BJ (cell line): Measurements from ENCODE around the gene RPL12. TPM values are rescaled to one million over a fixed set of nuclear protein-coding genes. Genes with fewer than 3 reads are reported as not detected.

Experiments used
- CTCF ChIA-PET: fragments of 350-600 bp; formaldehyde crosslinking; extraction: SDS; loops from one replicate; lab custom pipeline; 2021; ENCODE audit warnings: antibody characterized with exemption, inconsistent platforms; lab: Yijun Ruan, JAX
- POLR2A ChIA-PET: fragments of 300-600 bp; sonication (Branson Sonifier 250); formaldehyde crosslinking; extraction: SDS; loops from one replicate; lab custom pipeline; 2021; ENCODE audit warnings: antibody characterized with exemption; lab: Charles Lee
- DNase-seq: peaks from one replicate; pipeline ENCODE4 v3.0.0-alpha.2; 2011; ENCODE audit warnings: low read depth
- H3K27me3 ChIP-seq: 2 replicates; pipeline ENCODE4 v1.6.0; 2011; ENCODE audit warnings: low read length; ENCODE audit not compliant: control insufficient read depth, insufficient read depth
- H3K36me3 ChIP-seq: 2 replicates; pipeline ENCODE4 v1.5.1; 2011; ENCODE audit warnings: low read length; ENCODE audit not compliant: control insufficient read depth, insufficient read depth
- H3K4me3 ChIP-seq: 2 replicates; pipeline ENCODE4 v1.5.1; 2011; ENCODE audit warnings: low read depth, mild to moderate bottlenecking, control low read depth, low read length
- polyA plus RNA-seq: library from polyadenylated mRNA; depleted of rRNA; stranded (reverse); fragments of >200 nt; gene quantifications from 2 replicates; pipeline ENCODE4 v1.2.3, GENCODE V29; 2011; rRNA removed
- small RNA-seq: library from RNA; depleted of rRNA; stranded (forward); fragments of <200 nt; gene quantifications from one replicate; pipeline ENCODE3, GENCODE V24; 2012; ENCODE audit warnings: low replicate concordance, low read depth; ENCODE audit not compliant: insufficient read length
- TF ChIP-seq, protein P1 (sequence below): IDR thresholded peaks from 2 replicates; pipeline ENCODE4 v1.5.1; 2011; ENCODE audit warnings: low read depth, mild to moderate bottlenecking, control low read depth, inconsistent platforms, low read length, moderate library complexity; ENCODE audit not compliant: insufficient read depth

Gene RPL12
- polyA plus RNA-seq, 1 experiment = 2,343 TPM

DNA sequence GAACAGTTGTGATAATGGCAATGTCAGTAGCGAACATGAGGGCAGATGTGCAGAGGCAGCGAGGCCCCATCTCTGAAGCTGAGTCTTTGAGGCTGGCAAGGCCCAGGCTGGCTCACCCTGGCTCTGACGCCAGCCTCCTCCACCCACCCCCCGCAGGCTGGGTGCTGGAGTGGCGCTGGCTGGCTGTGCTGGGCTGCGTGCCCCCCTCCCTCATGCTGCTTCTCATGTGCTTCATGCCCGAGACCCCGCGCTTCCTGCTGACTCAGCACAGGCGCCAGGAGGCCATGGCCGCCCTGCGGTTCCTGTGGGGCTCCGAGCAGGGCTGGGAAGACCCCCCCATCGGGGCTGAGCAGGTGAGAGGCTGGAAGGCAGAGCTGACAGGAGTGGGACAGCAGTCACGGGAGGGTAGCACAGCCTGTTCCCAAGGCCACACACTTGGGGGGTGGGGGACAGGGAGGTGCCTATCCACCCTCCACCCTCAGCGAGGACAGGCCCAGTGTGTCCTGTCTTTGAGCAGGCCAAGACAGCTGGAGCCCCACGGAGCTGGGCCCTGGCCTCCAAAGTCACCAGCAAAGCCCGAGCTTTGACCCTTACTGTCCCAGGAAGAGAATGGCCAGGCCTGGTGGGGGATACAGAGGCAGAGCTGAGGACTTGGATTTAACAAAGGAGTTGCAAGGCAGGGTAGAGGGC, 48.7 kb downstream of the RPL12 start:
- H3K4me3 ChIP-seq = no peak overlapping the region
- H3K36me3 ChIP-seq = peaks cover 10% of the 10 kb centered on the region
- CTCF ChIA-PET = no interaction called here
- no peaks in the 10 kb centered on the region for H3K27me3 ChIP-seq
- POLR2A ChIA-PET = no interaction called here
- DNase-seq = no peak
- TF ChIP-seq, protein P1, sequence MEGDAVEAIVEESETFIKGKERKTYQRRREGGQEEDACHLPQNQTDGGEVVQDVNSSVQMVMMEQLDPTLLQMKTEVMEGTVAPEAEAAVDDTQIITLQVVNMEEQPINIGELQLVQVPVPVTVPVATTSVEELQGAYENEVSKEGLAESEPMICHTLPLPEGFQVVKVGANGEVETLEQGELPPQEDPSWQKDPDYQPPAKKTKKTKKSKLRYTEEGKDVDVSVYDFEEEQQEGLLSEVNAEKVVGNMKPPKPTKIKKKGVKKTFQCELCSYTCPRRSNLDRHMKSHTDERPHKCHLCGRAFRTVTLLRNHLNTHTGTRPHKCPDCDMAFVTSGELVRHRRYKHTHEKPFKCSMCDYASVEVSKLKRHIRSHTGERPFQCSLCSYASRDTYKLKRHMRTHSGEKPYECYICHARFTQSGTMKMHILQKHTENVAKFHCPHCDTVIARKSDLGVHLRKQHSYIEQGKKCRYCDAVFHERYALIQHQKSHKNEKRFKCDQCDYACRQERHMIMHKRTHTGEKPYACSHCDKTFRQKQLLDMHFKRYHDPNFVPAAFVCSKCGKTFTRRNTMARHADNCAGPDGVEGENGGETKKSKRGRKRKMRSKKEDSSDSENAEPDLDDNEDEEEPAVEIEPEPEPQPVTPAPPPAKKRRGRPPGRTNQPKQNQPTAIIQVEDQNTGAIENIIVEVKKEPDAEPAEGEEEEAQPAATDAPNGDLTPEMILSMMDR = no peak

DNA sequence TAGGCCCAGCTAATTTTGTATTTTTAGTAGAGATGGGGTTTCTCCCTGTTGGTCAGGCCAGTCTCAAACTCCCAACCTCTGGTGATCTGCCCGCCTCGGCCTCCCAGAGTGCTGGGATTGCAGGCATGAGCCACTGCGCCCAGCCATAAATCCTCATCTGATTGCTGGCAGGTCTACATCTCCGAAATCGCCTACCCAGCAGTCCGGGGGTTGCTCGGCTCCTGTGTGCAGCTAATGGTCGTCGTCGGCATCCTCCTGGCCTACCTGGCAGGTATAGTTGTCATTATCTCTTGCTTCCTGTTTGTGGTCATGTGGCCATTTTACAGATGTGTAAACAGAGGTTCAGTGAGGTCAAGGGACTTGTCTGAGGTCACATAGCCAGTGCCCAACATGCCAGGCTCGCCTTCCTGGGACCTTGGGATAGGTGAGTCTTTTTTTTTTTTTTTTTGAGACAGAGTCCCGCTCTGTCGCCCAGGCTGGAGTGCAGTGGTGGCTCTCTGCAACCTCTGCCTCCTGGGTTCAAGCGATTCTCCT, 51.4 kb downstream of the RPL12 start:
- no peak overlapping the region for H3K4me3 ChIP-seq
- TF ChIP-seq, protein P1 = no peak
- ChIA-PET CTCF (interaction anchor here (0.9 to 1.8 kb wide), 2 partner anchors 12 to 16 kb away, joined by 3 to 6 read pairs; no protein-coding TSS in a partner anchor), POLR2A (no interaction called here)
- DNase-seq = no peak
- peaks cover 4% of the 10 kb centered on the region for H3K36me3 ChIP-seq
- H3K27me3 ChIP-seq = peaks cover 1% of the 10 kb centered on the region; the same call in 1 of the 2 replicates

DNA sequence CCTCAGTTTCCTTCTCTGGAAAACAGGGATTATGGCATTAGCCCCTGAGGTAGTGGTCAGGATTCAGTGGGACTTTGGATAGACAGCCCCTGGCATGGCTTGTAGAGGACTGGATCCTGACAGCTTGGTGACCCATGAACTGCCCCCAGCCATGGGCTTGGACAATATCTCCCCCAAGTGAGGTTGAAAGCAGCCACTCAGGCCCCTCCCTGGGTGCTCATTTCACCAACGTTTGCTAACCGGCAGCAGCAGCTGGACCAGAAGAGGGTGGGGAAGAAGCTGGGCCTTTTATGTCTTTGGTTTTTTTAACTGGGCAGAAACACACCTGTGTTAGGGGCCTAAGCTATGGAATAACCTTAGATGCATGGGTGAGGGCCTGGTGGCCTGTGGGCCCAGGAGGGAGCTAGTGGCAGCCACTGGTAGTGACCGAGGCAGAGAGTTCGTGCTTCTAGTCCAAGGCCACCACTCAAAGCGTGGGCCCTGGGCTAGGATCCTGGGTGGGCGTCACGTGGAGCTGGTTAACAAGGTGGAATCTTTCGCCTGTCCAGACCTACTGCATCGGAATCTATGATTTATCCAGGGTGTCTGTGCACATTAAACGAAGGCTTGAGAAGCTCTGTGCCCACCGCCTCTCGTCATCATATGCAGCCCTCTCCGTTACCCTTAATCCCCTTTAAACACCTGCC, 52.3 kb downstream of the RPL12 start:
- CTCF ChIA-PET = interaction anchor here (0.9 to 1.8 kb wide), 2 partner anchors 13 to 17 kb away, joined by 3 to 6 read pairs; no protein-coding TSS in a partner anchor
- POLR2A ChIA-PET = interaction anchor here (0.6 kb wide), 1 partner anchor 11 kb away, joined by 3 read pairs; no protein-coding TSS in a partner anchor
- no peak overlapping the region for H3K4me3 ChIP-seq
- DNase-seq = no peak
- TF ChIP-seq, protein P1 = no peak
- H3K36me3 ChIP-seq = peaks cover 2% of the 10 kb centered on the region
- H3K27me3 ChIP-seq = peaks cover 1% of the 10 kb centered on the region; the same call in 1 of the 2 replicates

DNA sequence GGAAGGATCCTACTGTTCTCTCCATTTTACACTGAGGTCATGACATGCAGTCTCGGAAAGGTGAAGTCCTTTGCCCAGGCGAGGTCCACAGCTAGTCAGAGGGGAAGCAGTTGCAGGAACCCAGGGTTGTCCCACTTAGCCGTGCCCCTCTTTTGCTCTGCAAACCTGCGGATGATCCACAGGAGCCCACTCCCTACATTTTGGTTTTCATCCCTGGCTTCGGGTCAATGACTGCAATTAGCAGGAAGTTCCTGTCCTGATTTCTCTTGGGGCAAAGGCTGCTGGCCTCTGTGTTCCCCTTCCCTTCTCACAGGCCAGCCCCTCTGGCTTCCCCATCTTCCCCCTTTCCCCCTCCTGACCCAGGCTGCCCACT, 52.9 kb downstream of the RPL12 start:
- Histone ChIP-seq H3K4me3 (peak overlapping the region; percentile 76), H3K27me3 (peaks cover 1% of the 10 kb centered on the region; the same call in 1 of the 2 replicates), H3K36me3 (0 out of 2 replicates have a peak, but pooled peaks cover 1% of the 10 kb centered on the region)
- TF ChIP-seq, protein P1 = no peak
- ChIA-PET POLR2A (no interaction called here), CTCF (interaction anchor here (1.8 kb wide), 2 partner anchors 18 to 20 kb away, joined by 4 to 6 read pairs; no protein-coding TSS in a partner anchor)
- no peak for DNase-seq

Small RNAs within 50 kb of the gene (small RNA-seq; reads per million reads assigned to genes)
- gene RF00019 (not detected), gene SNORA65 (13.1 reads per million, percentile 79 among the genes with 10 or more reads in this experiment)

Other genes with a start within 250 kb of the RPL12 start
- gene GARNL3, start 186.6 kb downstream of the RPL12 start, polyA plus RNA-seq = 2.1 and 2.2 TPM in 2 replicates
- gene SLC2A8, start 54.2 kb downstream of the RPL12 start, polyA plus RNA-seq = 9.5 and 16.7 TPM in 2 replicates
- 5.3 and 6.9 TPM in 2 replicates for gene ZNF79, start 27.0 kb downstream of the RPL12 start, polyA plus RNA-seq
- 3.5 and 5.2 TPM in 2 replicates for gene LRSAM1, start 104 bp upstream of the RPL12 start, polyA plus RNA-seq
- gene STXBP1, start 160.9 kb upstream of the RPL12 start, polyA plus RNA-seq = 16.2 and 18.1 TPM in 2 replicates